SK-N-SH treated with all-trans-retinoic acid at 6 μM for 48 hours (cell line): ENCODE measurements around the gene CRTAP.

ENCODE experiments used
- OSR1 ChIP-seq: fragments of 250-450 bp; sonication (Bioruptor Pico); IDR thresholded peaks from 2 replicates; pipeline ENCODE4 v1.8.0; 2022; ENCODE audit warnings: moderate library complexity, mild to moderate bottlenecking, inconsistent platforms
- RARB ChIP-seq: fragments of 250-450 bp; sonication (Bioruptor Pico); IDR thresholded peaks from 2 replicates; pipeline ENCODE4 v1.8.0; 2021; ENCODE audit warnings: mild to moderate bottlenecking, moderate library complexity
- SNAI2 ChIP-seq: fragments of 250-450 bp; sonication (Bioruptor Pico); IDR thresholded peaks from 2 replicates; pipeline ENCODE4 v1.5.0; 2020; ENCODE audit warnings: mild to moderate bottlenecking, moderate library complexity
- TCF4 ChIP-seq: fragments of 250-450 bp; sonication (Bioruptor Pico); IDR thresholded peaks from 2 replicates; pipeline ENCODE4 v1.8.0; 2021; ENCODE audit warnings: mild to moderate bottlenecking, moderate library complexity, borderline replicate concordance
- ZC3H10 ChIP-seq: fragments of 250-450 bp; sonication (Bioruptor Pico); IDR thresholded peaks from 2 replicates; pipeline ENCODE4 v1.5.1; 2021; ENCODE audit warnings: mild to moderate bottlenecking, moderate library complexity
- ZNF565 ChIP-seq: fragments of 450-650 bp; formaldehyde crosslinking; conservative IDR thresholded peaks from 2 replicates; pipeline ENCODE4 v1.5.0; 2020; ENCODE audit warnings: low read depth, mild to moderate bottlenecking, moderate library complexity

Gene CRTAP

DNA sequence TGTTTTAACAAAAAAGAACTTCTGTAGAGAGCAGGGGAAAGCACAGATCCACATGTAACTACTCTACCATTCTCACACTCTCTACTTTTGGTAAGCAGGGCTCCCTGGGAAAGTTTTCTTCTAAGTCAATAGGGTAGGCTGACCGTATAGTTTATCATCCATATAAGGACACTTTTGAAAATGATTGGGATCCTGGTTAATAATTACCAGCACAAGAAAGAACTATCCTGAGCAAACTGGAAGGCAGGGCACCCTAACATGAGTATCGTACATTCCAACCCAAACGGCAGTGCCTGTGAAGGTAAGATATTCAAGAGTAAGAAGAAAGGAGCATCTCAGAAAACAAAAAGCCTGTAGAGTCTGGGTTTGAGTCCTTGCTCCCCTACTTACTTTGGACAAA lies 82.7 kb downstream of the CRTAP start (continued):
- no peak for TF ChIP-seq ZNF565 (CRISPR knock-in tag)
- TF ChIP-seq TCF4 (CRISPR knock-in tag) = no peak
- no peak for TF ChIP-seq RARB (CRISPR knock-in tag)
- TF ChIP-seq ZC3H10 (CRISPR knock-in tag) = no peak
- TF ChIP-seq OSR1 = no peak
- no peak for TF ChIP-seq SNAI2 (CRISPR knock-in tag)
